NCI-H1092 treated with DMSO at 0.1 percent for 48 hours (cell line): ENCODE results near the gene PGAM5.

ENCODE experiments used
- DNase-seq: peaks from one replicate; lab custom pipeline; 2025; lab: John Stamatoyannopoulos, UW

The PGAM5 gene

GRCh38 chr12:132720606-132721345 lies 10.1 kb downstream of the PGAM5 start:
- DNase-seq = no peak

GRCh38 chr12:132723015-132723763 lies 12.5 kb downstream of the PGAM5 start:
- no peak for DNase-seq

GRCh38 chr12:132723764-132724140 lies 13.1 kb downstream of the PGAM5 start:
- no peak for DNase-seq

- no peak for DNase-seq
These were observed 14.0 kb downstream of the PGAM5 start for GRCh38 chr12:132724506-132725241.

- DNase-seq = no peak
These were observed 15.7 kb downstream of the PGAM5 start for GRCh38 chr12:132726386-132726785.

- no peak for DNase-seq
These were observed 16.6 kb downstream of the PGAM5 start for GRCh38 chr12:132727091-132727794.

GRCh38 chr12:132728502-132728901 lies 17.9 kb downstream of the PGAM5 start:
- no peak for DNase-seq

GRCh38 chr12:132729541-132730320 lies 19.1 kb downstream of the PGAM5 start:
- DNase-seq = peak; percentile 10

- DNase-seq = no peak
These were observed 19.7 kb downstream of the PGAM5 start for GRCh38 chr12:132730353-132730752.

- no peak for DNase-seq
These were observed 20.9 kb downstream of the PGAM5 start for GRCh38 chr12:132731574-132731973.

- no peak for DNase-seq
These were observed 23.6 kb downstream of the PGAM5 start for GRCh38 chr12:132734206-132734605.

- DNase-seq = no peak
These were observed 24.9 kb downstream of the PGAM5 start for GRCh38 chr12:132735496-132735895.

- DNase-seq = no peak
These were observed 25.7 kb downstream of the PGAM5 start for GRCh38 chr12:132736378-132736777.

GRCh38 chr12:132736913-132737312 lies 26.3 kb downstream of the PGAM5 start:
- no peak for DNase-seq

GRCh38 chr12:132739600-132740312 lies 29.1 kb downstream of the PGAM5 start:
- DNase-seq = no peak

- no peak for DNase-seq
These were observed 29.6 kb downstream of the PGAM5 start for GRCh38 chr12:132740313-132740646.

- DNase-seq = no peak
These were observed 30.0 kb downstream of the PGAM5 start for GRCh38 chr12:132740652-132741051.

GRCh38 chr12:132741620-132742019 lies 31.0 kb downstream of the PGAM5 start:
- no peak for DNase-seq

- no peak for DNase-seq
These were observed 33.2 kb downstream of the PGAM5 start for GRCh38 chr12:132743831-132744230.

- no peak for DNase-seq
These were observed 36.0 kb downstream of the PGAM5 start for GRCh38 chr12:132746613-132747012.

GRCh38 chr12:132747395-132747794 lies 36.8 kb downstream of the PGAM5 start:
- no peak for DNase-seq
